Left colon (tissue), 2 donors: ENCODE data around the gene LAMB3. TPM values are rescaled to one million over a fixed set of nuclear protein-coding genes. Genes with fewer than 3 reads are reported as not detected.

ENCODE experiments used
- ATAC-seq: fragments of 200-7000 bp; cut with Tn5 transposase; one replicate; pipeline ENCODE4 v1.9.1; 2020; ENCODE audit warnings: mild to moderate bottlenecking, moderate library complexity
- DNase-seq, 2 donors: peaks; one replicate each; pipeline ENCODE4 v3.0.0-alpha.2; 2020
- intact Hi-C, 2 donors: fragments of 100-400 bp; cut with DNase I in 1 of 2; cut with micrococcal nuclease in 1 of 2; formaldehyde crosslinking; loops; one replicate each; pipeline versions ENCODE4 v1.11.2 to v1.14.0; 2022; cut with DNase I, micrococcal nuclease
- total RNA-seq, 2 donors: library from RNA; stranded (reverse); fragmentation: NEBNext Ultra II Directional; extraction: Animal tissue kit (Norgen Biotek cat#: 25700); gene quantifications; one replicate each; pipeline ENCODE4 v1.2.1, GENCODE V29; 2021
- donor health status: DM: no; HTN: no; CAD: no.
- donor health status: DM: yes; HTN: yes; CAD: no.

LAMB3 gene
- total RNA-seq, 2 donors from 2014 or later = 85.2 to 136 TPM

DNA sequence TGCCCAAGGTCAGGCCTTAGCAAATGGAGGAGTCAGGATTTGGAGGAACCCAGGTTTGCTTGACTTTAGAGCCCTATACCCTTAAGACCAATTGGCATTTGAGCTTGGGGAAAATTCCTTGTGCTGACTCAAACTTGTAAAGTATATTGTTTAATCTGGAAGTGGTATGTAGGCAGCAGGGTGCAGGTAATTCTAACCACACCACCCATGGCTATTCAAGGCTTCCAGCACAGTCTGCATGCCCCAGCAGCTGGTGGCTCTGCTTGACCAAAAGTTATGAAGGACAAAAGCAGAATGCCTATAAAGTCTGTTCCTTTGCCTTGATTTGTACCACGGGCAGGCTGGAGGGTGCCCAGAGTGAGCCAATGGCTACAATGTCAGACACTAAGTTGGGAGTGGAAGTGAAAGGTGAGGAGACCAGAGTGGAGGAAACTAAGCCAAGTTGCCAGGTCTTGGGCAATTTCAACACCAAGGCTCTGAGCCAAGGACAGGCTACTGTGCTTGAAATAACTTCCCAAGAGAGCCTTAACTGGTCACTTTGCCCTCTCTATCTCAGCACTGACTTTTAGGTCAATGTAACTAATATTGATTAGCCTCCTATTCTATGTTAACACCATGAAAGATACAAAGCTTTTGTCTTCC is 18.3 kb upstream of the LAMB3 start:
- ATAC-seq (peak; percentile 13), DNase-seq (no peak)
- intact Hi-C loops = no loop called here

GRCh38 chr1:209667708-209668107 is 15.5 kb upstream of the LAMB3 start:
- no peak for DNase-seq
- no peak for ATAC-seq
- intact Hi-C loops = no loop called here

DNA sequence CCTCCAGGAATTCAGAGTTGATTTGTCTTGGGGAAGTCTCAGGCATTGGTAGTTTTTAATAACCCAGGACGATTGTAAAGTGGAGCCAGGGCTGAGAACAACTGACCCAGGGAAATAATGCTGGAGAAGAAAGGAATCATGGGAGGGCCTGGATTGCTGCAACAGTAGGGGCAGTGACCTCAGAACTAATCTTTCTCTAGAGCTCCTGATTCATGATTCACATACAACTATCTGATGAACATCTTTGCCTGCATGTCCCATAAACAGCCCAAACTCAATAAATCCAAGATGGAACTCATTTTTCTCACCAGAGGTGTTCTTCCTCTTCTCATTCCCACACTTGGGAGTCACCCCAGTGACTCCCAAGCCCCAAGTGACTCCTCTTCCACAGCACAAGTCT is 14.9 kb upstream of the LAMB3 start:
- intact Hi-C loops = no loop called here
- ATAC-seq (no peak), DNase-seq (no peak)

GRCh38 chr1:209662879-209663327 is 10.7 kb upstream of the LAMB3 start:
- ATAC-seq = peak; percentile 78
- DNase-seq = no peak
- intact Hi-C loops = no loop called here

- DNase-seq (no peak), ATAC-seq (no peak)
- intact Hi-C loops = no loop called here
Measured at GRCh38 chr1:209661071-209661470, 8.8 kb upstream of the LAMB3 start.

GRCh38 chr1:209659909-209660308 is 7.7 kb upstream of the LAMB3 start:
- DNase-seq (no peak), ATAC-seq (no peak)
- intact Hi-C loops = no loop called here

GRCh38 chr1:209657918-209658317 is 5.7 kb upstream of the LAMB3 start:
- DNase-seq (no peak), ATAC-seq (no peak)
- intact Hi-C loops = no loop called here

DNA sequence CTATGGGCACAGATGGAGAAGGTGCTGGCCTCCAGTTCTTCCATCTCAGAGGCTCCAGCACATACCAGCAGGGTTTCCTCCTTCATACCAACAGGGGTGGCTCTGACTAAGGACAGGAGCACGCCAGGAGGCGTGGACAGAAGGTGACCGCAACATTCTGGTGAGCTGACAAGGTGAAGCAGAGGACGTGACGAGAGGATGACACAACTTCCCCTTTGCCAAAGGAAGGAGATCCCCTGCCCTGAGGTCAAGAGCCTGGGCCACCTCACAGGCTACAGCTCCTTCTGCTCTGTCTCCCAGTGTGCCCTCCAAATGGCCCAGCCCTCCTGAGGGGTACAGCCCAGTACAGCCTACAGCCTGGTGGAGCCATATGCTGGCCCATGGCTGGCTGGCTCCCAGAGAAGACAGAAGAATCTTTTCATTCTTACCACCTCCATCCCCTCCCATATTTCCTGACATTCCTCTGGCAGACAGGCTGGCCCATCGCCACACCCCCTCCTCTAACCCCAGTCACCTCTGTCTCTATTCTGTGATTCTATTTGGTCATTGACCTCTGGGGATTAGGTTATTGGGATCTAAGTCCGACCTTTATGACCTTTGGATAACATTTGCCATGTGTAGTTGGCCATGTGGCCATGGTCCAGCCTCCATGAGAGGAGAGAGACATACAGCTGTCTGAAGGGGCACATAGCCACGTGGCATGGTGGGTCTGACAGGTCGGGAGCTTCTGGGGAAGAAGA is 5.1 kb upstream of the LAMB3 start:
- ATAC-seq (no peak), DNase-seq (no peak)
- intact Hi-C loops = no loop called here

- intact Hi-C loops = no loop called here
- ATAC-seq = peak; percentile 7
- no peak for DNase-seq
Measured at GRCh38 chr1:209655411-209656231, 3.4 kb upstream of the LAMB3 start.

- peak; percentile 47 to 50 for DNase-seq
- intact Hi-C loops = no loop called here
- peak; percentile 56 for ATAC-seq
Measured at GRCh38 chr1:209653915-209654351, 1.7 kb upstream of the LAMB3 start.

- DNase-seq (peak; percentile 89 to 95), ATAC-seq (peak; percentile 82)
- intact Hi-C loops = no loop called here
Measured at GRCh38 chr1:209652873-209653401, 712 bp upstream of the LAMB3 start.

DNA sequence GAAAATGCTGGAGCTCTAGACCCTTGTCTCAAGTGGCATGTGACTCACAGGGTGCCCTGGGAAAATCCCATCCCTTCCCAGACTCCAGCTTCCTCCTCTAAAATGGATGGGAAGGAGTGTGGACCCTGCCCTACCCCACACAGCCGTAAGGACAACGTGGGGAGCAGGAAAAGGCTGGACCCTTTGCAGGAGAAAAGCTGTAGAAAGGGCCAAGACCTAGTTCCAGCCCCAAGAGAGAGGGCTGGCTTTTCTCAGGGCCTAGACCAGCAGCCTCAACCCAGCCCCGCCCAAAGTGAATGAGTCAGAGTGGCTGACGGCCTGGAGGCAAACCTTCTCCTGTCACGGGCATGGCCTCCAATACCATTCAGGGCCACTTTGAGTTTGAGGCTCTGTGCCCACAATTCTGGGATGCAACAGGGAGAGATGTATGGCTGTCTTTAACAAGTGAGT is 1.1 kb downstream of the LAMB3 start:
- DNase-seq (peak; percentile 75 to 88), ATAC-seq (peak; percentile 61)
- intact Hi-C loops = no loop called here

GRCh38 chr1:209650454-209650853 is 1.8 kb downstream of the LAMB3 start:
- intact Hi-C loops = no loop called here
- DNase-seq (no peak), ATAC-seq (no peak)

DNA sequence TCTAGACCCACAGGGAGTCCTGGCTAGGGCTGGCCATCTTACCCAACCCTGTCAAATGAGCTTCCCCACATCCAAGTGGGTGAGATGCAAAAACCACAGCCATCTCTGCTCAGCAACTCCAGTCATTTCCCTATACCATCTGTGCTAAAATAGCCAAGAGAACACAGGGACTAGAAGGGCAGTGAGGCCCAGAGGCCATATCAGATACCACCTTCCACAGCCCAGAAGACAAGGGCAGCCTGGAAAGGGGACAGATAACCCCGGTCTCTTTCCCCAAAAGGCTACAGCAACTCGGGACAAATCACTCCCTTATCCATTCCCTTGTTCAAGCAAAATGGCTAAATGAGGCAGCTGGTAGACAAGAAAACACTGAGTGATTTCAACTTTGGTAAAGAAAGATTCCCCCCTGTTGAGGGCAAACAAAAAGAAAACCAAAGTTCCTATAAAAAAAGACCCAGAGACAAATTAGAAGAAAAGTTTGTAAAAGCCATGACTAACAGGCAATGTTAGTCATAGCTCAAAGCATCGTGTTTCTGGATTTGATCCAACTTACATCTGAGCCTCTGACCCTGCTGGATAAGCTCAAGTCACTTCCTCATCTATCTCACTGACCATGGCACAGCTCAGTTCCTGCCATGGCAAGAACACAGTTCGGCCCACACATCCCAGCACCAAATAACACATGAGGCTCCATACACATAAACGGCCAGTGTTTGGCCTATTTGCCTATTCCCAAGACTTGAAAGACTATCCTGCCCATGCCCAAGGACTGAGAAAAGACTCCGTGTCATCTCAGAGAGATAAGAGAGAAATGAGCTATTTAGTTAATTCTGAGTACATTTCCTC is 3.1 kb downstream of the LAMB3 start:
- DNase-seq (no peak), ATAC-seq (peak; percentile 17)
- intact Hi-C loops = no loop called here

DNA sequence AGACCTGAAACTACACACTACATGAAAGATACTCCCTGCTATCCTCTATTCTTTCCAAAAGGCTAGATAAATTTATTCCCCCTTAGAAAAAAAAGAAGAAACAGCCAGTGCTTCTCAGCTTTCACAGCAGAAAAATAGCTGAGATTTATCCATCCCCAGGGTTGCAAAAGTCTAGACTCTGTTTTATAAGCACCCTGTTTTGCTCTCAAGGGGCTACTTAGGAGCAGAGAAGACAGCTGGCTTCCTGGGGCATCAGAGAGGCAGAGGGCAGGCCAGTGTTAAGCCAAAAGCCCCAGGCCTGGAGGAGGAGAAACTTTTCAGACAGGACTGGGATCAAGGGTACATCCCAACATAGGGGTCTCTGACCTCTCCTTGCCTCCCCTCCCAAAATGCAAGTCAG is 3.9 kb downstream of the LAMB3 start:
- no peak for ATAC-seq
- DNase-seq = no peak
- intact Hi-C loops = no loop called here

DNA sequence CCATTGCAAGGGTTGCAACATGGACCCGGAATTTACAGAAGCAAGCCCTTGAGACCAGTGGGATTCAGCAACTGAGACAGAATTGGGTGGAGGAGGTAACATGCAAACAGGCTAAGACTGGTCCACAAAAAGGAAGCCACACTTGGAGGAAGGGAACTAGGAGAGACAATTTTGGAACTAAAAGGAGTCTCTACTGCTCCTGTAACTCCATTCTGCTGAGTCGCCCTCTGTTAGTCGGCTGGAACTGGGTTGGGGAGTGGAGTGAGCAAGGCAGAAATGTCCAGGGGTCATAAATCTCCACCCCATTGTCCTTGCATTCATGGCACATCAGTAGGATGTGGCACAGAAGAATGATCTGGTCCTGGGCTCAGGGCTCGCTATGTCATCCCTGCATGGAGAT is 5.1 kb downstream of the LAMB3 start:
- DNase-seq (no peak), ATAC-seq (no peak)
- intact Hi-C loops = no loop called here

DNA sequence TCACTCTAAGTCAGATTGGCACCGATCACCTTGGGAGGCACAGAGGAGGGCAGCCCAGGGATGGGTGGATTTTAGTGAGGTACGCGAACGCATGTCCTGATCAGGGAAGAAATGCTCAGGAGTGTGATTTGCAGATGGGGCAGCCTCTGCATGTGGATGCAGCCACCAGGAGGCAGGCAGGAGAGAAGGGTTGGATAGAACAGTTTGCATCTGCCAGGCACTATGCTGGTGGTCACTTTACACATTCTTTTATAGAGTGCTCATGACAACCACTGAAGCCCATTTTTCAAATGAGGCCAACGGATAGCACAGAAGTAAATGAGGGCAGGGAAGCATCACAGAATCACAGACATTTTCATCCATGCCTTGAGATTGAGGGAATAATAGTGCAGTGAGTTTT is 5.7 kb downstream of the LAMB3 start:
- intact Hi-C loops = no loop called here
- no peak for ATAC-seq
- no peak for DNase-seq

- no peak for DNase-seq
- intact Hi-C loops = no loop called here
Measured at GRCh38 chr1:209645574-209646452, 6.4 kb downstream of the LAMB3 start.

More at GRCh38 chr1:209645574-209646452, 6.4 kb downstream of the LAMB3 start:
- ATAC-seq = no peak
